ENCODE results near the gene SIL1. TPM values are rescaled to one million over a fixed set of nuclear protein-coding genes. Genes with fewer than 3 reads are reported as not detected.
"Not testable (repeated sequence)": the region's sequence is repeated elsewhere in the genome, so short reads cannot be mapped to it uniquely, and the experiment has no call there.

Gene SIL1
- polyA plus RNA-seq, 1 experiment, result 90.5 TPM

DNA sequence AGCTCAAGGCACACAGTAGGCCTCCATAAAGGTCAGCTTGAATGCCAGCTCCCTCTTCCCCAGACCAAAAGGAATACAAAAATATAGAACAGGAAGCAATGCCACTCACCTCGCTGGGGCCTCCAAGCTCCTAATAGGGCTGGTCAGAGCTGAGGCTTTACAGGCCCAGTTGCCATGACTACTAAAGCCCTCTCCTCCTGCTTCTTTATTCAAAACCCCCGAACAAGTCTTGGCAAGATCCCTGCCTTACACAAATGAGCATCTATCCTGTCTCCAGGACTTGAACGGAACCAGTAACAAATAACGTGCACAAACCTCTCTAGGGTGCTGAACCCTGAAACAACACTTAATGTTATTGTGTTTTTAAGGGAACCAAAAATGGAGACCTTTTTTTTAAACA is 136.3 kb downstream of the SIL1 start:
- Histone ChIP-seq H3K4me3 (ENCODE audit: low read depth, low read length) (no peak overlapping the region), H3K36me3 (ENCODE audit: control insufficient read depth, insufficient read depth, low read length) (no peaks in the 10 kb centered on the region), H3K27me3 (ENCODE audit: control insufficient read depth, insufficient read depth, low read length) (no peaks in the 10 kb centered on the region)
- TF ChIP-seq CTCF (IDR thresholded peaks at IDR 0.05; ENCODE audit: insufficient read depth, low read depth, low read length), result no peak
- ChIA-PET CTCF (interaction anchor here (1.3 kb wide), 1 partner anchor 272 kb away, joined by 3 read pairs; no protein-coding TSS in a partner anchor), POLR2A (no interaction called here)
- no peak for DNase-seq (ENCODE audit: low read depth)

DNA sequence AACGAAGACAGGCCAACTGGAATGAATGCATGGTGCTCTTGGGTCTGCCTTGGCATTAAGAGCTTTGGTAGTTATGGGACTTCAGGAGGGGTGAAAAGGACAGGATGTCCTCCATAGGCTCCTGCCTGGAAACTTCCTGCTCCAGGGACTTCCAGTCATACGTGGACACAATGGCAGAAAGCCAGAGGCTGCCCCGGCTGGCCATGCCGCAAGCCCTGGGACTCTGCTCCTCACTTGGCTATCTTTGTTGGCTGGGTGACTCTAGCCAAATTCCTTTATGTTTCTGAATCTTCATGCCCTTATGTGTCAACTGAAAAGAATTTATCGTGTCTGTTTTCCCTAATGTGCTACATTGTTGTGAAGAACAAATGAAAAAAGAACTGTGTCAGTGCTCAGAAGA is 136.9 kb downstream of the SIL1 start:
- TF ChIP-seq CTCF (IDR thresholded peaks at IDR 0.05; ENCODE audit: insufficient read depth, low read depth, low read length), result no peak
- ChIA-PET CTCF (interaction anchor here (1.0 kb wide), 1 partner anchor 18 kb away, joined by 3 read pairs; no protein-coding TSS in a partner anchor), POLR2A (no interaction called here)
- no peaks in the 10 kb centered on the region for H3K27me3 ChIP-seq (ENCODE audit: control insufficient read depth, insufficient read depth, low read length)
- no peaks in the 10 kb centered on the region for H3K36me3 ChIP-seq (ENCODE audit: control insufficient read depth, insufficient read depth, low read length)
- peak; percentile 35 for DNase-seq (ENCODE audit: low read depth)
- no peak overlapping the region for H3K4me3 ChIP-seq (ENCODE audit: low read depth, low read length)

GRCh38 chr5:139058121-139058520 is 140.0 kb downstream of the SIL1 start:
- peak; percentile 23 for DNase-seq (ENCODE audit: low read depth)
- H3K27me3 ChIP-seq (ENCODE audit: control insufficient read depth, insufficient read depth, low read length), result no peaks in the 10 kb centered on the region
- ChIA-PET POLR2A (no interaction called here), CTCF (no interaction called here)
- no peak overlapping the region for H3K4me3 ChIP-seq (ENCODE audit: low read depth, low read length)
- no peaks in the 10 kb centered on the region for H3K36me3 ChIP-seq (ENCODE audit: control insufficient read depth, insufficient read depth, low read length)
- TF ChIP-seq CTCF (IDR thresholded peaks at IDR 0.05; ENCODE audit: insufficient read depth, low read depth, low read length), result no peak

DNA sequence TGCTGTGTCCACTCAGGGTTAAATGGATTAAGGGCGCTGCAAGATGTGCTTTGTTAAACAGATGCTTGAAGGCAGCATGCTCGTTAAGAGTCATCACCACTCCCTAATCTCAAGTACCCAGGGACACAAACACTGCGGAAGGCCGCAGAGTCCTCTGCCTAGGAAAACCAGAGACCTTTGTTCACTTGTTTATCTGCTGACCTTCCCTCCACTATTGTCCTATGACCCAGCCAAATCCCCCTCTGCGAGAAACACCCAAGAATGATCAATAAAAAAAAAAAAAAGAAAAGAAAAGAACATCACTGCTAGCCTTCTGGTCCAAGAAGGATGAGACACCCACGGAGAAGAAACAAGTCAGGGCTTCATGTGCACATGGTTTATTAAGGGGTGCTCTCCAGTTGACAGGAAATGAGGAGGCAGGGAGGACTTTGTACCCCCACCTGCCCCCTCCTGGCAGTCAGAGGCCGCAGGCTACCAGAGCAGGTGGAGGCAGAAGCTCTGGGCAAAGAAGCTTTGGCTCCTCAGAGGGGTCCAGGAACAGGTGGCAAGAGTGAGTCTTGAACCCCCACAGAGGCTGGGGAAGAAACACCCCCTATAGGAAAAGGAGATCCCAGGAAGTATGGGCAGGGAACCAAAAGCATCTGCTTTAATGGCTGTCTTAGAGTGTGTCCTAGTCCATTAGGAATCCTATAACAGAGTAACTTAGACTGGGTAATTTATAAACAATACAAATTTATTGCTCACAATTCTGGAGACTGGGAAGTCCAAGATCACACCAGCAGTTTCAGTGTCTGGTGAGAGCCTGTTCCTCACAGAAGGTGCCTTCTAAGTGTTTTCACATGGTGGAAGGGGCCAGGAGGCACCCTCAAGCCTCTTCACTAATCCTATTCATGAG is 140.9 kb downstream of the SIL1 start:
- POLR2A ChIA-PET, result not testable (repeated sequence)

DNA sequence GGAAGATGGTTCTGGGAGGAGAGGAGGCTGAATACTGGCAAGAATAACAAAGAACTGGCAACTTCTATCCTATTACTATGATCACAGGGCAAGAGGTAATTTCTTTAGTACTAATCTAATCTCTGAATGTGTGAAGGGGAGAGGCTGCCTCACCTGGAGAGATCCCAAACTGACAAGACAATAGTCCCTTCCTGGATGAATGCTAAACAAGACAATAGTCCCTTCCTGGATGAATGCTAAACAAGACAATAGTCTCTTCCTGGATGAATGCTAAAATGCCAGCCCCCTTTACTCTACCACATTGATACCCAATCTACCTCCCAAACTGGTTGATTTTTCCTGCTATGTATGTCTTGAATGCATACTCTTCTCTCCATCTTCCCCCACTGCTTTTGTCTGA is 145.2 kb downstream of the SIL1 start:
- no peak for TF ChIP-seq CTCF (IDR thresholded peaks at IDR 0.05; ENCODE audit: insufficient read depth, low read depth, low read length)
- DNase-seq (ENCODE audit: low read depth), result no peak
- H3K27me3 ChIP-seq (ENCODE audit: control insufficient read depth, insufficient read depth, low read length), result no peaks in the 10 kb centered on the region
- H3K36me3 ChIP-seq (ENCODE audit: control insufficient read depth, insufficient read depth, low read length), result peaks cover 2% of the 10 kb centered on the region; the same call in 1 of the 2 replicates
- ChIA-PET POLR2A (no interaction called here), CTCF (no interaction called here)
- H3K4me3 ChIP-seq (ENCODE audit: low read depth, low read length), result no peak overlapping the region

More for the DNA sequence above, 140.9 kb downstream of the SIL1 start:
- H3K36me3 ChIP-seq (ENCODE audit: control insufficient read depth, insufficient read depth, low read length); DNase-seq (ENCODE audit: low read depth); H3K4me3 ChIP-seq (ENCODE audit: low read depth, low read length); H3K27me3 ChIP-seq (ENCODE audit: control insufficient read depth, insufficient read depth, low read length); CTCF ChIA-PET: not testable (repeated sequence)

Measured in BJ (cell line).